Raji (cell line): ENCODE data around the gene ZNF296.
A peak's percentile ranks its signal among the peaks of the same experiment; 100 is the strongest.

Experiments used
- POLR2A ChIP-seq: IDR thresholded peaks from 2 replicates; pipeline ENCODE4 v1.6.1; 2011; ENCODE audit warnings: low read depth, low read length, control low read depth; ENCODE audit not compliant: insufficient read depth

ZNF296 gene

DNA sequence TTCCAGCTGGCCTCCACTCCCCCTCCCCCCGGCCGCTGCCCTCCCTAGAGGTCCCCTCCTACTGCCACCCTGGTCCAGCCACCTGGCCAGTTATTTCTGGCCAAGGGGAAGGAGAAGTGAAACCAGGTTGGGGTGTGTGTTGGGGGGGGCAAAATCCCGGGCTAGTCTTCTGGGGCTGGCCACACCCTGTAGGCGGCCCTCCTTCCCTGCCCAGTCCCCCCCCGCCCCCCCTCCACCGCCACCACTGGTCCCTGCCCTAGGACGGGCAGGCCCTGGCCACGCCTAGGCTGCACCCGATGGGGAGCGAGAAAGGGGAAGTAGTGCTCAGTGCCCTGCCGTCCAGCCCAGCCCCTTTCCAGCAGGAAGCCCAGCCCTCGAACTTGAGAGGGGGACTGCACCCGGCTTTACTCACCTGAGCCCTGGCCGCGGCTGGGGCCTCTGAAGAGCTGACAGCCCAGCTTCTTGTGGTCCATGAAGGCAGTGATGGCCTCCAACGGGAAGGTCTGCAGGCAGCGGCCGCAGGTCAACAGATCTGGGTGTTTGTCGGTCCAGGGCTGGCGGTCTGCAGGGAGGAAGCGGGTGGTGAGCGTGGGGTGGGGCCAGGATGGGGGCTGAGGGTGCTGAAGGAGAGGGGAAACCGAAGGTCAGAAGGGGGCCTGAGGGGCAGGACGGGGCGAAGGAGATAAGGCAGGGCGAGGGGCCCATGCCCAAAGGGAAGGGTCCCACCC lies 813 bp downstream of the ZNF296 start:
- TF ChIP-seq POLR2A: peak; percentile 77

DNA sequence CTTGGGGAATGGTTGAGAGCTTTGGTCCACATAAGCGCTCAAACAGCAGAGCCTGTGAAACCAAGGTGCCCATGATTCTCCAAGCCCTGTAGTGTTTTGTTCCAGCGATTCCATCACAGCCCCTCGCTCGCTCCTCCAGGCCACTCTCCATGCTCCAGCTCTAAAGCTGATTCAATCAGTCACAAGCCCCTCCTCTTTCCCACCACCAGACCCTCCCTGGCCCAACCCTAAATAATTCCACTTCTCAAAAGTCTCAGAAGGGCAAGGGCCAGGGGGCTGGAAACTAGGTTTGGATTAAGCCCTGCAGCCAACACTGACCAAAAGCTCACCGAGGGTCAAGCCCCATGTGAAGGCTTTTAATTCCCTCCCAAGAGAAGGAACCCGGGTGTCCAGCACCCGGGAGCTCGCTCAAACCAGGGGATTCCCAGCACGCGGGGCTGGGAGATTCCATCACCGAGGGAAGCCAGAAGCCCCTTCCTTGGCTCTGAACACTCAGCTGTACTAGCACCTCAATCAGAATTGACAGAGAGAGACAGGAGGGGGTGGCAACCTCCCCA lies 1.5 kb downstream of the ZNF296 start:
- TF ChIP-seq POLR2A: no peak

DNA sequence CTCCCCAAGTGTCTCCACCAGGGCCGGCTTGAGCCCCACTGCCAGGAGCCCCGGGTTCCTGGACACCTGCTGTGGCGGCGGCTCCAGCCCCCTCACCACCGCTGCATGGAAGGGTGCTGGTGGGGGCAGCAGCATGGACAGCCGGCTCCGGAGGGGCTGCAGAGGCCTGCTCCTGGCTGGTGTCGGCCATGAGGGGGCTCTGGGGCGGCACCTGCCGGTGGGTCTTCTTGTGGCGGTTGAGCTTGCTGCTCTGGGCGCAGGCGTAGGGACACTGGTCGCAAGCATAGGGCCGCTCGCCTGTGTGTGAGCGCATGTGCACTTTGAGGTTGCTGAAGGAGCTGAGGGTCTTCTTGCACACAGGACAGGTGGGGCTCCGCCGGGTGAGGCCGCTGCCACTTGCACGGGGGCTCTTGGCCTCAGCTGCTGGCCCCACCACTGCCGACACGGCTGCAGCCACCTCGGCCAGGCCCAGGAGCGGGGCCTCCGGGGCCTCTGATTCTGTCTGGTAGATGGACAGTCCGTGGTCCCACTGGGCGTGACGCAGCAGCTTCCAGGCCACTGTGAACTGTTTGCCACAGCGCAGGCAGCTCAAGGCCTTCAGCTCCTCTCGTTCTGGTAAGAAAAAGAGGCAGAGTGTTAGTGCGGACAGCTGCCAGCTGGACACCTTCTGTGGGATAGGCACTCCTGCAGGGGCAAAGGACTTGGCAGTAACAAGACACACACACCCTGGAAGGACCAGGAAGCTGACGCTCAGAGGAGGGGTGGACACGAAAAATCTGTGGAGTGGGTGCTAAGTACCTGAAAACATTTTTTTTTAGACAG lies 4.1 kb downstream of the ZNF296 start:
- TF ChIP-seq POLR2A: no peak

DNA sequence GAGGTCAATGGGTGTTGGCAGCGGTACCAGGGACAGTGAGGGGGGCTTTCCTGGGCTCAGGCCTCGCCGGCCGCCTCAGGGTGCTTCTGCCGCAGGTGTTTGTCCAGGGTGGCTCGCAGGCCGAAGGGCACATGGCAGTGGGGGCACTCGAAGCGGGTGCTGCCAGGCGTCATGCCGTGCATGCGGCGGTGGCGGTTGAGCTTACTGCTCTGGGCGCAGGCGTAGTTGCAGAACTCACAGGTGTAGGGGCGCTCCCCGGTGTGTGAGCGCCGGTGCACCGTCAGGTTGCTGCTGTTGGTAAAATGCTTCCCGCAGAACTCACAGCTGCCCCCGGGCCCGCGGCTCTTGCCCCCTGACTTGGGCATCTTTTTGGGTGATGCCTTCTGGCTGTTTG lies 4.7 kb downstream of the ZNF296 start:
- no peak for TF ChIP-seq POLR2A

DNA sequence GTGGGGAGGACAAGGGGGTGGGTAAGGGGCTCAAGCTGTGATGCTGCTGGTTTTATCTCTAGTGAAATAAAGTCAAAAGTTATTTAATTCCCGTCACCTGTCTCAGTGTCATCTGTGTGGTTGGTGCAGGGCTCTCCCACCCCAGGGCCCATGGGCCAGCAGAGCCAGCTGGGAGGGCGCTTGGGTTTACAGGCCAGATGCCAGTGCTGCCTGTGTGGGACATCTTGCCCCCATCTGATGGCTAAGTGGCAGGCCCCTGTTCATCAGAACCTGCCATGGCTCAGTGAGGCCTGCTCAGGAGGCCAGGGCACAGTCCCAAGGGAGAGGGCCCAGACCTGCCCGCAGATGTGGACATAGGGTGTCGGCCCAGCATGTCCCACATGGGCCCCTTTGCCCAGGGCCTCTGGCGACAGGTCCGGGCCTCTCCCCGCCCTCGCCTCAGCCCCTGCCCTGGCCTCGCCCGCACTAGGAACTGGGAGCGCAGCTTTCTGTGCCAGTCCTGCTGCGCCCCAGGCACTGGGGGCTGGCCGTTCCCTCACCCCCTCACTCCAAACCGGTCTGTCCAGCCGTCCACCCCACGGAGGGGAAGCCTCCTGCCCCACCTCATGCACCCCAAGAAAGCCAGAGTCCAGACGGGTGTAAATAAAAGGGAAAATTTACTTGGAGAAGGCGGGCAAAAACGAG lies 5.3 kb downstream of the ZNF296 start:
- no peak for TF ChIP-seq POLR2A

DNA sequence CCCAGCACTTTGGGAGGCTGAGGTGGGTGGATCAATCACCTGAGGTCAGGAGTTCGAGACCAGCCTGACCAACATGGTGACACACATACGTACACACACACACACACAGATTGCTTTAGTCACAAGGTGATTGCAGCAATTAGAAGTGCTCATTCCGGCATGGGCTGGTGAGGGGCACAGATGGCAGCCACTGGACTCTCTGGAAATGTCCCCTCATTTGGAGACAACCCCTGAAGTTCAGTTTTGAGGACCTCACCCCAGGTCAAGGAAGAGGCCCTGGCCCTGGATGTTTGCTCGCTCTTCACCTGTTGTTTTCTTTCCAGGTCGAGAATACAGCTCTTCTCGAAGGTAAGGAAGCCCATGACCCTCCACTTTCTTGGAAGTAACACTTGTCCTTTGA lies 6.1 kb downstream of the ZNF296 start:
- no peak for TF ChIP-seq POLR2A

DNA sequence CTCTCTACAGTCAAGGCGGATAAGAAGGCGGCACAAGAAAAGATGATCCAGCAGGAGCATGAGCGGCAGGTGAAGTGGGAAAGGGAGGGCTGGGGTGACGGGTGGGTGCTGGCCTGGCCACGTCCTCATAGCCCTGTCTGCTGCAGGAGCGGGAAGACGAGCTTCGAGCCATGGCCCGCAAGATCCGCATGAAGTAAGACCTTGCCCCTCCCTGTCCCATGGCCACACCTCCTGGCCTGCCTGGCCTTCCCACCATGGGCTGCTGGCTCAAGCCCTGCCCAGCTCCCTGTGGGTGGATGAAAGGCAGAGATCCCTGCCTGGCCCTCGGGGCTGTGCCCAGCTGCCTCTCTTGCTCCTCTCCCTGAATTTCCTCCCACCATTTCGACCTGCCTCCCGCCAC lies 7.2 kb downstream of the ZNF296 start:
- TF ChIP-seq POLR2A: no peak

DNA sequence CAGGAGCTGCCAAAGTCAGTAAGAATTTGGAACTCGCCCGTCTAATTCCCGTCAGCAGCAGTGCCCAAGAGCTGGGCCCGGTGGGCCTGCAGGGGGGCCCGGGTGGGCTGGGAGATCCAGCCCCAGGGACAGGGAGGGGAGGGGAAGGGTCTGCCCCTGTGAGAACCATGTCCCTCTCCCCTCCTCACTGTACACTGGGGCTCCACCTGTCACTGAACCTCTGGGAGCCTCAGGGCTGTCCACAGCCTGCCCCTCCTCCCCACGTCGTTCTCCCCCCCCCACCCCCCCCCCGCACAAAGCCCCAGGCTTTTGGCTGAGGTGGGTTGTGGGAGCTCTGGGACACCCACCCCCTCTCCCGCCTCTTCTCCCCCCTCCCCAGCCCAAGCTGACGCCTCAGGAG lies 8.2 kb downstream of the ZNF296 start:
- TF ChIP-seq POLR2A: no peak

DNA sequence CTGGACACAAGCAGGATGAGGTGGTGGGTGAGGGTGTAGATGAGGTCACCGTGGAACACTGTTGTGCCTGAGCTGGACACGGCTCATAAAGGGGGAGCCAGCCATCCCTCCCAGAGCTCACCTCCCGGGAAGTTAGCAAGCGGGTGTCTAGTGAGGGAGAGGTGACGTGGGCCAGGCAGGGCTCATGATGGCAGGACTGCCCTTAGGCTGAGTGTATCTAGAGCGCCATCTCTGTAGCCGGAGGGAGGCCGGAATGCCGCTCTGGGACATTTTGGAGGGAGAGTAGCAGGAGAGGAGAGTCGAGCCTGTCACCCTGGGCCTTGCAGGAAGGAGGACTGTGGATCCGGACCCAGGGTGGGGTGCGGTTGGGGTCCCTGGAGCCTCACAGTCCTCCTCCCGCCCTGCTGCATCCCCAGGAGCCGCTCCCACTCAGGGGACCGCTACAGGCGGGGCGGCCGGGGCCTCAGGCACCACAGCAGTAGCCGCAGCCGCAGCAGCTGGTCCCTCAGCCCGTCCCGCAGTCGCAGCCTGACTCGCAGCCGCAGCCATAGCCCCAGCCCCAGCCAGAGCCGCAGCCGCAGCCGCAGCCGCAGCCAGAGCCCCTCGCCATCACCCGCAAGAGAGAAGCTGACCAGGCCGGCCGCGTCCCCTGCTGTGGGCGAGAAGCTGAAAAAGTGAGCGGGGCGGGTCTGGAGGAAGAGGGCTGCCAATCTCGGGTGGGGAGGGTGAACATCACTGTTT lies 9.2 kb downstream of the ZNF296 start:
- no peak for TF ChIP-seq POLR2A

DNA sequence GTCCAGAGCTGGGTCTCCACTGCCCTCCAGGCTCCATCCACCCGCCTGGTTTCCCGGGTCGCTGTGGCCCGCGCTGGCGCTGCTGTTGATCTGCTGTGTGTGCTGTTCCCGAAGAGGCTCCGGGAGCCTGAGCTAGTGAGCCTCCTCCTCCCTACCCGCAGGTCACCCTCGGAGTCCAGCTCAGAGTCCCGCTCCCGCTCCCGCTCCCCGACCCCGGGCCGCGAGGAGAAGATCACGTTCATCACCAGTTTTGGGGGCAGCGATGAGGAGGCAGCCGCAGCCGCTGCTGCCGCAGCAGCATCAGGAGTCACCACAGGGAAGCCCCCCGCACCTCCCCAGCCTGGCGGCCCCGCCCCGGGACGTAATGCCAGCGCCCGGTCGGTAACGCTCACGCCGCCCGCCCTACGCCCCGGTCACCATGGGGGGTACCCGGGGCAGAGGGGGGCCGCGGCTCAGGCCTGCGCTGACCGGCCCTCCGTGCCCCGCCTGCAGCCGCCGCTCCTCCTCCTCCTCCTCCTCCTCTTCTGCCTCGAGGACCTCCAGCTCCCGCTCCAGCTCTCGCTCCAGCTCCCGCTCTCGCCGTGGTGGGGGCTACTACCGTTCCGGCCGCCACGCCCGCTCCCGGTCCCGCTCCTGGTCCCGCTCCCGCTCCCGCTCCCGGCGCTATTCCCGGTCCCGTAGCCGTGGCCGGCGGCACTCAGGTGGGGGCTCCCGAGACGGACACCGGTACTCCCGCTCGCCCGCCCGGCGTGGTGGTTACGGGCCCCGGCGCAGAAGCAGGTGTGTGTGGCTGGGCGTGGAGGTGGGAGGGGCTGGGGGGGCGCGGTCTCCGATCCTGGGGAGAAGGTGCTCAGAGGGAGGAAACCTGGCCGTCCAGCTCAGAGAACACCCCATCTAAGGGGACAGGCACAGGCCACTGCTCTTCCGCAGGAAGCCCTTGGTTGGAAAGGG lies 12.2 kb downstream of the ZNF296 start:
- no peak for TF ChIP-seq POLR2A

DNA sequence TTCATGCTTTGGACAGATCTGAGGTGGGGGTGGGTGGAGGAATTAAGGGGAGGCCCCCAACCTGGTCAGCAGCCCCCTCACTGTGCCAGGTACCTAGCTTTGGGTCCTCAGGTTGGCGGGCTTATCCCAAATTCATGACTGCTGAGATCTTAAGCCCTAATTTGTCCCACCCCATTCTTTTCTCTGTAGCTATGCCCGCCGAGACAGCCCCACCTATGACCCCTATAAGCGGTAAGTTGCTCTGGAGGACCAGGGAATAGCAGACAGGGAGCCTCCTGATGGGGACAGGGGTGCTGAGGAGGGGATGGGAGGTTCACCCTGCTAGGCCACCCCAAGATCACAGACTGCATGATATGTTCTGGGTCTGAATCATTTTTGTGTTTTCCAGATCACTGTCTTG lies 14.3 kb downstream of the ZNF296 start:
- TF ChIP-seq POLR2A: no peak

DNA sequence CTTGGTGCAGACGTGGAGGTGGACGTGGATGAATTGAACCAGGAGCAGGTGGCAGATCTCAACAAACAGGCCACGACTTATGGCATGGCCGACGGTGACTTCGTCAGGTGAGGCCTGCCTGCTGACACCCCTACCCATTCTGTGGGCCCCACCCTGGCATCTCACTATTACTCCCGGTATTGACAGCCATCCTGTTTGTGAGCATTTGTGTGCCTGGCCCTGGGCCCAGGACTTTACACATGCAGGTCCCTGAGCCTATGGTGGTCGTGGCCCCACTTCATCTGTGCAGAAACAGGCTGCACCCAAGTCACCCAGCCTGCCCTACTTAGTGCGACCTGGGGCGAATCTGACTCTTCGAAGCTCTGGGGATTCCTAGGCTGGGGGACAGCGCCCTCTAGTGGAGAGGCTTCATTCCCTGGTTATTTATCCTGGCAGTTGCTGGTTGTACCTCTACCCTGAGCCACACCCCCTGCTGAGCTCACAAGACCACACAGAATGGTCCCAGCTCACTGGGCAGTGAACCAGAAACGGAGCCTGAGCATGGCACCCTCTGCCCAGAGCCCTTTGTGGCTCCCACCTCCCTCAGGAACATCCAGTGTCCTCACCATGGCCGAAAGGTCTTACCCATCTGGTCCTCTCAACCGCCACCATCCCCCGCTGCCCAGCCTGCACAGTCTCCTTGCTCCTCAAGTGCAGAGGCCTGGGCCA lies 16.9 kb downstream of the ZNF296 start:
- no peak for TF ChIP-seq POLR2A

DNA sequence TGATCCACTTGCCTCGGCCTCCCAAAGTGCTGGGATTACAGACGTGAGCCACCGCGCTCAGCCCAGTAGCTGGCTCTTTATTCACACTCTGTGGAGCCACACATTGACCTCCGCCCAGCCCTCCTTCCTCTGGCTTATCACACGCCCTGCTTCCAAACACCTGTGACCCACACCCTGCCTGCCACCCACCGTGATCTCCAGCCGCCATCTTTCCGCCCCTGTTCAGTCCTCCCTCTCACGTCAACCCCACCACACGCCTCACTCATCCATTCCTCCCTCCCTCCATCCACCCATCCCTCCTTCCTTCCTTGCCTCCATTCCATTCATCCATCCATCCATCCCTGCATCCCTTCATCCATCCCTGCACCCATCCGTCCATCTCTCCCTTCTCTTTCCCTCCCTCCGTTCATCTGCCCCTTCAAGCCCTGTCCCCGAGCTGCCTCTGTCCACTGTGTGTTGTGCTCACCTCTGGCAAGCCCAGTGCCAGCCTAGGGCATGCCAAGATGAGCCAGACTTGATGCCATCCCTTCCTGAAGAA lies 17.6 kb downstream of the ZNF296 start:
- TF ChIP-seq POLR2A: no peak

DNA sequence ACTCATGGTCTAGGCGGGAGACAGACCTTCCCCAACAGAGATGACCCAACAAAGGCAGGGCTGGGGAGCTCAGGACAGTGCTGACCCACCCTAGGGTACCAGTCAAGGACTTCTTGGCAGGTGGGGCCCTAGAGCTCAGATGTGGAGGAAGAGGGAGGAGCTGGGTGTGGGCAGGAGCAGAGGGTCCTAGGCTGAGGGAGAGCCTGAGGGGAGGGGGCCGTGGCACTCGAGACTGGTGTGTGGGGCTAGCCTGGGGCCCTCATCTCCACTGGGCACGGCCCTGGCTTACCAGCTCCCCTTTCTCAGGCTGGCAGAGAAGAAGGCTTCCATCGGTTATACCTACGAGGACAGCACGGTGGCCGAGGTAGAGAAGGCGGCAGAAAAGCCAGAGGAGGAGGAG lies 18.8 kb downstream of the ZNF296 start:
- TF ChIP-seq POLR2A: no peak

DNA sequence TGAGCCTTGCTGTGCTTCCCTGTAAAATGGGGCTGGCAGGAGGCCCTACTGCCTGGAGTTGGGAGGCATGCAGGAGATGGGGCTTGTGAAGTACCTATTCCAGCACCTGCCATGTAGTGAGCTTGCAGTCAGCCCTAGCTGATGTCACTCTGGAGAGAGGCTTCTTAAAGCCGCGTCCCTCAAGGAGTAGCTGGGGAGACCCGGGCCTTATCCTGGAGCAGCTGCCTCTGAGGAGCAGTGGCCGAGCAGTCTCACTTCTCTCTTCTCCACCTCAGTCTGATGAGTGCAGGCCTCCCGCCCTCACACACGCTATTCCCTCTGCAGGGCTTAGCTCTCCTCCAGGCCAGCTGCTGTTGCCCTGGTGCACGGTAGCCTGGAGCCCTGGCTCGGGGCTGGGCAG lies 19.4 kb downstream of the ZNF296 start:
- TF ChIP-seq POLR2A: no peak
